CD14-positive monocyte (primary cell): Measurements from ENCODE around the gene RPS28. TPM values are rescaled to one million over a fixed set of nuclear protein-coding genes. Genes with fewer than 3 reads are reported as not detected.

Experiments used
- DNase-seq, 3 donors: peaks; one replicate each; pipeline ENCODE4 v3.0.0-alpha.2; 2011 to 2022
- H2AFZ ChIP-seq: 2 replicates; pipeline ENCODE4 v1.6.0; 2012; ENCODE audit warnings: mild to moderate bottlenecking, low read depth, low read length, inconsistent platforms; ENCODE audit not compliant: insufficient read depth, poor library complexity, severe bottlenecking
- H3K27ac ChIP-seq, 2 donors: 1 replicate in 1 of 2; 2 replicates in 1 of 2; pipeline ENCODE4 v1.5.1; 2012 to 2013; ENCODE audit warnings: low read length in 2 of 2, control low read depth in 1 of 2, inconsistent platforms in 1 of 2, low read depth in 1 of 2, mild to moderate bottlenecking in 1 of 2
- H3K27me3 ChIP-seq, 2 donors: one replicate each; pipeline versions ENCODE4 v1.6.0 to v1.6.1; 2011 to 2013; ENCODE audit warnings: low read length in 2 of 2; ENCODE audit not compliant: control insufficient read depth in 2 of 2, insufficient read depth in 2 of 2
- H3K36me3 ChIP-seq, 2 donors: replicated peaks in 1 of 2; 1 replicate in 1 of 2; 2 replicates in 1 of 2; pipeline versions ENCODE4 v1.5.1 to v1.6.1; 2012 to 2013; ENCODE audit warnings: low read length in 2 of 2, control low read depth in 1 of 2, inconsistent platforms in 1 of 2, mild to moderate bottlenecking in 1 of 2; ENCODE audit not compliant: insufficient read depth in 2 of 2, control insufficient read depth in 1 of 2
- H3K4me1 ChIP-seq, 2 donors: 1 replicate in 1 of 2; 2 replicates in 1 of 2; pipeline versions ENCODE4 v1.5.1 to v1.6.1; 2012 to 2013; ENCODE audit warnings: low read length in 2 of 2, control low read depth in 1 of 2, inconsistent platforms in 1 of 2, mild to moderate bottlenecking in 1 of 2, moderate library complexity in 1 of 2; ENCODE audit not compliant: insufficient read depth in 2 of 2, control insufficient read depth in 1 of 2
- H3K4me2 ChIP-seq: replicated peaks from 2 replicates; pipeline ENCODE3; 2012; ENCODE audit warnings: low read length, moderate library complexity, mild to moderate bottlenecking; ENCODE audit not compliant: poor library complexity, severe bottlenecking; ENCODE audit errors: extremely low read depth
- H3K4me3 ChIP-seq, 3 experiments: fragments of 200-600 bp in 1 of 3; sonication (generic) in 1 of 3; replicated peaks in 1 of 3; 1 replicate in 2 of 3; 2 replicates in 1 of 3; pipeline ENCODE4 v1.5.1; 2011 to 2013; ENCODE audit warnings: low read length in 3 of 3, mild to moderate bottlenecking in 3 of 3, control low read depth in 2 of 3, low read depth in 2 of 3, inconsistent platforms in 1 of 3, moderate library complexity in 1 of 3
- H3K79me2 ChIP-seq: 2 replicates; pipeline ENCODE4 v1.6.0; 2012; ENCODE audit warnings: mild to moderate bottlenecking, control low read depth, inconsistent platforms, low read length, moderate library complexity; ENCODE audit not compliant: insufficient read depth
- H3K9ac ChIP-seq: 2 replicates; pipeline ENCODE4 v1.6.0; 2017; ENCODE audit warnings: low read length, mild to moderate bottlenecking; ENCODE audit not compliant: insufficient read depth, poor library complexity, severe bottlenecking
- H3K9me3 ChIP-seq, 2 donors: replicated peaks in 1 of 2; 1 replicate in 1 of 2; 2 replicates in 1 of 2; pipeline versions ENCODE4 v1.5.1 to v1.6.1; 2012 to 2013; ENCODE audit warnings: low read length in 2 of 2, control low read depth in 1 of 2; ENCODE audit not compliant: control insufficient read depth in 1 of 2, insufficient read depth in 1 of 2
- H4K20me1 ChIP-seq: 2 replicates; pipeline ENCODE4 v1.6.0; 2012; ENCODE audit warnings: mild to moderate bottlenecking, low read length, control low read depth, moderate library complexity; ENCODE audit not compliant: insufficient read depth
- H3K27ac Mint-ChIP-seq, 7 donors: one replicate each; pipeline ENCODE4 v1.8.0; 2020; ENCODE audit warnings: mild to moderate bottlenecking in 7 of 7, mixed read lengths in 7 of 7, moderate library complexity in 6 of 7, inconsistent platforms in 2 of 7
- H3K27me3 Mint-ChIP-seq, 3 donors: one replicate each; pipeline ENCODE4 v1.8.0; 2021 to 2022; ENCODE audit warnings: low read depth in 3 of 3, mild to moderate bottlenecking in 3 of 3, mixed read lengths in 3 of 3, moderate library complexity in 3 of 3, inconsistent platforms in 1 of 3
- H3K36me3 Mint-ChIP-seq, 2 donors: one replicate each; pipeline ENCODE4 v1.8.0; 2020; ENCODE audit warnings: mixed read lengths in 2 of 2, inconsistent platforms in 1 of 2, mild to moderate bottlenecking in 1 of 2
- H3K4me1 Mint-ChIP-seq: one replicate; pipeline ENCODE4 v1.8.0; 2020; ENCODE audit warnings: mild to moderate bottlenecking, mixed read lengths
- H3K4me3 Mint-ChIP-seq, 2 donors: one replicate each; pipeline ENCODE4 v1.8.0; 2020; ENCODE audit warnings: mild to moderate bottlenecking in 2 of 2, mixed read lengths in 2 of 2, moderate library complexity in 1 of 2
- H3K9me3 Mint-ChIP-seq, 7 donors: one replicate each; pipeline ENCODE4 v1.8.0; 2020 to 2022; ENCODE audit warnings: mixed read lengths in 7 of 7, mild to moderate bottlenecking in 6 of 7, moderate library complexity in 6 of 7, inconsistent platforms in 2 of 7
- WGBS: methylation state at CpG from one replicate; pipeline ENCODE4 v1.1.5; 2013; ENCODE audit warnings: missing lambda C conversion rate; ENCODE audit not compliant: insufficient coverage; 5-methylcytosine and 5-hydroxymethylcytosine counted together
- intact Hi-C, 2 donors: fragments of 100-400 bp; cut with micrococcal nuclease; formaldehyde crosslinking; loops; one replicate each; pipeline versions ENCODE4 v1.15.0 to v1.15.1; 2023
- polyA plus RNA-seq, 3 donors: library from polyadenylated mRNA; depleted of rRNA in 1 of 3; unstranded in 2 of 3; stranded (reverse) in 1 of 3; fragments of 300-500 nt in 2 of 3; fragments of >200 nt in 1 of 3; fragmentation: Illumina TruSeq in 2 of 3; gene quantifications; 1 replicate in 2 of 3; 2 replicates in 1 of 3; pipeline ENCODE4 v1.2.3, GENCODE V29; 2012 to 2021
- TF ChIP-seq, protein P1 (sequence below): fragments of 200-600 bp; IDR thresholded peaks from one replicate; pipeline ENCODE4 v1.8.0; 2022; ENCODE audit warnings: antibody characterized with exemption, mild to moderate bottlenecking

Gene RPS28
- polyA plus RNA-seq, 3 donors: 539 to 1,104 (median 984) TPM

DNA sequence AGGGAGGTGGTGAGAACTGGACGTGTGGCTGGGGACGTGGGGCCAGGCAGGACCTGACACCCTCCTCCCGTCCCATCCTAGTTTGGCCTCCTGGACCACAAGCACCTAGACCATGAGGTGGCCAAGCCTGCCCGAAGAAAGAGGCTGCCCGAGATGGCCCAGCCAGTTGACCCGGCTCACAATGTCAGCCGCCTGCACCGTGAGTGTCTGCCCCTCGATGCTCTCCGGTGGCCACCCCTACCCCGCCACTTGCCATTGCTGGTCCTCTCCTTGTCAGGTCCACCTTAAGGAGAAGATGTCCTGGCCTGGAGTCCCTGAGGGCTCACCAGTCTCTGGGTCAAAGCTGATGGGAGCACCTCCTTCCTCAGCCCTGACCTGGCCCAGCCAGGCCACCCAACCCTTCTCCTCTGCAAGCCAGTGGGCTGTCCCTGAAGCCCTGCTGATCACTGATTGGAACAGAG lies 44.9 kb downstream of the RPS28 start:
- WGBS: 95% methylated on average over 9 of the region's 11 CpGs
- no peak overlapping the region for H3K9ac ChIP-seq
- DNase-seq: no peak

DNA sequence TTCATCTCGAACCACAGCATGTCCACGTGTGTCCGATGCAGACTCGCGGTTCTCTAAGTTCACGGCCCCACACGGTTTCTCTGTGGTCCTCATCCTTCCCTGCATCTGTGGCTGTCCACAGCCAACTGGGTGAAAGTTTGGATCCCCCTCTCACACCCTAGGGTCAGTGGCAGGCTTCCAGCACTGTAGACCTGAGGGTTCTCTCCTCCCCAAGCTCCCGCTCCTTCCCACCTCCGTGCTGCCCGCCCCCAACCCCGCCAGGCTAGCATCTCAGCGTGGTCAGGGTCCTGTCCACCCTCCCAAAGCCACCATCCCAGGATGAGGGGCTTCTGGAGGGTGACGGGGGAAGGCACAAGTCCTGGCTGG lies 45.6 kb downstream of the RPS28 start:
- H3K4me3 Mint-ChIP-seq: no peak overlapping the region
- peak overlapping the region in 1 of 7 donors; percentile 57 for H3K27ac Mint-ChIP-seq
- H3K9ac ChIP-seq: no peak overlapping the region
- peaks cover 0 to 13% of the 10 kb centered on the region in 2 donors for H3K9me3 ChIP-seq
- H3K4me3 ChIP-seq: no peak overlapping the region
- peaks cover 64 to 72% (median 66%) of the 10 kb centered on the region in 3 donors for H3K27me3 Mint-ChIP-seq
- no peaks in the 10 kb centered on the region for H4K20me1 ChIP-seq
- H3K9me3 Mint-ChIP-seq: peaks cover 0 to 13% (median 4%) of the 10 kb centered on the region in 7 donors
- WGBS: 86% methylated on average over 7 of the region's 13 CpGs
- no peak overlapping the region for H3K4me2 ChIP-seq
- intact Hi-C loops: no loop called here
- H3K27ac ChIP-seq: no peak overlapping the region
- peaks cover 12 to 53% of the 10 kb centered on the region in 2 donors for H3K27me3 ChIP-seq
- H3K79me2 ChIP-seq: no peaks in the 10 kb centered on the region
- H3K36me3 Mint-ChIP-seq: peaks cover 0 to 1% of the 10 kb centered on the region in 2 donors
- H3K4me1 Mint-ChIP-seq: peaks cover 27% of the 10 kb centered on the region
- H3K36me3 ChIP-seq: no peaks in the 10 kb centered on the region
- DNase-seq: no peak
- H2AFZ ChIP-seq: no peak overlapping the region
- TF ChIP-seq, protein P1, sequence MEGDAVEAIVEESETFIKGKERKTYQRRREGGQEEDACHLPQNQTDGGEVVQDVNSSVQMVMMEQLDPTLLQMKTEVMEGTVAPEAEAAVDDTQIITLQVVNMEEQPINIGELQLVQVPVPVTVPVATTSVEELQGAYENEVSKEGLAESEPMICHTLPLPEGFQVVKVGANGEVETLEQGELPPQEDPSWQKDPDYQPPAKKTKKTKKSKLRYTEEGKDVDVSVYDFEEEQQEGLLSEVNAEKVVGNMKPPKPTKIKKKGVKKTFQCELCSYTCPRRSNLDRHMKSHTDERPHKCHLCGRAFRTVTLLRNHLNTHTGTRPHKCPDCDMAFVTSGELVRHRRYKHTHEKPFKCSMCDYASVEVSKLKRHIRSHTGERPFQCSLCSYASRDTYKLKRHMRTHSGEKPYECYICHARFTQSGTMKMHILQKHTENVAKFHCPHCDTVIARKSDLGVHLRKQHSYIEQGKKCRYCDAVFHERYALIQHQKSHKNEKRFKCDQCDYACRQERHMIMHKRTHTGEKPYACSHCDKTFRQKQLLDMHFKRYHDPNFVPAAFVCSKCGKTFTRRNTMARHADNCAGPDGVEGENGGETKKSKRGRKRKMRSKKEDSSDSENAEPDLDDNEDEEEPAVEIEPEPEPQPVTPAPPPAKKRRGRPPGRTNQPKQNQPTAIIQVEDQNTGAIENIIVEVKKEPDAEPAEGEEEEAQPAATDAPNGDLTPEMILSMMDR: no peak
- H3K4me1 ChIP-seq: peaks cover 15 to 16% of the 10 kb centered on the region in 2 donors

More for the DNA sequence above, 44.9 kb downstream of the RPS28 start:
- H3K9me3 ChIP-seq: peaks cover 0 to 13% of the 10 kb centered on the region in 2 donors
- no peak overlapping the region for H3K4me2 ChIP-seq
- Mint-ChIP-seq H3K4me1 (peaks cover 31% of the 10 kb centered on the region), H3K36me3 (peaks cover 0 to 1% of the 10 kb centered on the region in 2 donors), H3K27ac (no peak overlapping the region), H3K27me3 (peaks cover 67 to 79% (median 69%) of the 10 kb centered on the region in 3 donors), H3K4me3 (peak overlapping the region in 1 of 2 donors; percentile 72), H3K9me3 (peaks cover 0 to 13% (median 4%) of the 10 kb centered on the region in 7 donors)
- no peaks in the 10 kb centered on the region for H3K79me2 ChIP-seq
- no peak overlapping the region for H3K4me3 ChIP-seq
- H4K20me1 ChIP-seq: no peaks in the 10 kb centered on the region
- no peak overlapping the region for H2AFZ ChIP-seq
- peaks cover 12 to 58% of the 10 kb centered on the region in 2 donors for H3K27me3 ChIP-seq
- TF ChIP-seq, protein P1: no peak
- H3K36me3 ChIP-seq: no peaks in the 10 kb centered on the region
- peaks cover 15 to 17% of the 10 kb centered on the region in 2 donors for H3K4me1 ChIP-seq
- no peak overlapping the region for H3K27ac ChIP-seq
- intact Hi-C loops: no loop called here
